GM19043 (cell line): ENCODE results near the gene USP24.

ENCODE experiments used
- ATAC-seq: cut with Tn5 transposase; IDR thresholded peaks from one replicate; pipeline ENCODE4 v1.9.1; 2021; ENCODE audit warnings: low read depth; ENCODE audit not compliant: unreplicated experiment

Gene USP24

GRCh38 chr1:55055951-55056631 lies 159.1 kb downstream of the USP24 start:
- ATAC-seq = no peak

GRCh38 chr1:55055084-55055882 lies 159.9 kb downstream of the USP24 start:
- ATAC-seq = no peak

GRCh38 chr1:55054396-55054795 lies 160.8 kb downstream of the USP24 start:
- ATAC-seq = no peak

GRCh38 chr1:55053265-55053954 lies 161.8 kb downstream of the USP24 start:
- ATAC-seq = no peak

DNA sequence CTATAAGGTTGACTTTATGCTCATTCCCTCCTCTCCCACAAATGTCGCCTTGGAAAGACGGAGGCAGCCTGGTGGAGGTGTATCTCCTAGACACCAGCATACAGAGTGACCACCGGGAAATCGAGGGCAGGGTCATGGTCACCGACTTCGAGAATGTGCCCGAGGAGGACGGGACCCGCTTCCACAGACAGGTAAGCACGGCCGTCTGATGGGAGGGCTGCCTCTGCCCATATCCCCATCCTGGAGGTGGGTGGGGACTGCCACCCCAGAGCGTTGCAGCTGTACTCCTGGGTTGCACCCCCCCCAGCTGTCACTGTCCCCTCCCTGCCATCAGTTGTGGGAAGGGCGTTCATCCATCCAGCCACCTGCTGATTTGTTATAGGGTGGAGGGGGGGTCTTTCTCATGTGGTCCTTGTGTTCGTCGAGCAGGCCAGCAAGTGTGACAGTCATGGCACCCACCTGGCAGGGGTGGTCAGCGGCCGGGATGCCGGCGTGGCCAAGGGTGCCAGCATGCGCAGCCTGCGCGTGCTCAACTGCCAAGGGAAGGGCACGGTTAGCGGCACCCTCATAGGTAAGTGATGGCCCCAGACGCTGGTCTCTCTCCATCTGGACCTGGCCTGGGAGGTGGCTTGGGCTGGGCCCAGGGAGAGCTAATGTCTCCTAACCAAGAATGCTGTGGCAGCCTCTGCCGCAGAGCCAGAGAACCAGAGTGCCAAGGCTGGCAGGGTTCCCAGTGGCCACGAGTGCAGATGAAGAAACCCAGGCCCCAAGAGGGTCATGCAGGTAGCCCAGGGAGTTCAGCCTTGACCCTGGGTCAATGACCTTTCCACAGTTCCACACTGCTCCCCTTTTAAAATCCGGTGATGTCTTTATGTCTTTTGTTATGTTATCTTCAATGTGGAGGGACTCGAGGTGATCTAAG lies 162.7 kb downstream of the USP24 start:
- no peak for ATAC-seq

DNA sequence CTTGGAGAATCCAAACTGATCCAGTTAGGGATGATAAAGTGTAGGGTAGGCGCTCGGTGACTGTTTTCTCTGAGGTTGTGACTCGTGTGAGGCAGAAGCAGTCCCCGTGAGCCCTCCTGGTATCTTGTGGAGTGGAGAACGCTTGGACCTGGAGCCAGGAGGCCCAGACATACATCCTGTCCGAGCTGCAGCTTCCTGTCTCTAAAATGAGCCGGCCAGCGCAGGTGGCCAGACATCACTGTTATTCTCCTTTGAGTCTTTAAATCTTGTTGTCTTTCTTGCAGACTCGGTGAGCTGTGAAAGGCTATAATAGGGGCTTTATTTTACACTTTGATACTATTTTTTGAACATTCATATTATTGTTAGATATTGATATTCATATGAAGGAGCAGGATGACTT lies 163.5 kb downstream of the USP24 start:
- no peak for ATAC-seq

- ATAC-seq = no peak
Measured at GRCh38 chr1:55051169-55051568, 164.0 kb downstream of the USP24 start.

DNA sequence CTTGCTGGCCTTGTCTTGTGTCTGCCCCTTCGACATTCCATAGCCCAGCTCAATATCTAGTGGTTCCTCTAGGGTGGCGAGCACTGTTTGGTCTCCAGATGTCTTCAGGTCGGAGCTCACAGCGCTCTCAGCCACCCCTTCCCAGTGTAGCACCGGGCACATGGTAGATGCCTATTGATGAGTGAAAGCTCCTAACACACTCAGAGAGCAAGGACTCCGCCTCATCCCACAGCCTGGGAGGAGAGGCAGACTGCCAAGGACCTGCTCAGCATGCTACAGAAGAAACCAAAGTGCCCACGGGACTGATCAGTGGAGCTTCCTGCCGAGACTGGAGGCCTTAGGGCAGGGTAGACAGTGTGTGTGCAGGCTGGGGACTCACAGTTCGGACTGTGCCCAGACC lies 164.9 kb downstream of the USP24 start:
- no peak for ATAC-seq

- no peak for ATAC-seq
Measured at GRCh38 chr1:55049914-55050278, 165.3 kb downstream of the USP24 start.

- ATAC-seq = no peak
Measured at GRCh38 chr1:55049271-55049913, 165.8 kb downstream of the USP24 start.

- ATAC-seq = no peak
Measured at GRCh38 chr1:55048453-55049270, 166.5 kb downstream of the USP24 start.

DNA sequence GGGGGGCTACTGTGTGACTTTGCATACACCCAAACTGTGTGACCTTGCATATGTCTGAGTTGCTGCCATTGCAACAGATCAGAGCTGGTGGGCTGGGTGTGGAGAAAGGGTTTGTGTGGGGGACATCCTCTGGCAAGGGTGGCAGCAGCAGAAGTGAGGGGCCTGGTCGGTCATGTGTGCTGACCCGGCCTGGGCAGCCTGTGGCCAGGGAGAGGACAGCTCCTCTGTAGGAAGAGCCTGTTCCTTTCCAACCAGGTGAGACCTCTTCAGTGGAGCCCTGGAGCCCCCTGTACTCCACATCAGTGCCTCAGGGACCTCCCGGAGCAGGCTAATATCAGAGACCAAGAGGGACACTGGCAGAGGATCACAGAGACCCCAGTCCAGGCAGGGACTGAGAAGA lies 167.6 kb downstream of the USP24 start:
- ATAC-seq = no peak

DNA sequence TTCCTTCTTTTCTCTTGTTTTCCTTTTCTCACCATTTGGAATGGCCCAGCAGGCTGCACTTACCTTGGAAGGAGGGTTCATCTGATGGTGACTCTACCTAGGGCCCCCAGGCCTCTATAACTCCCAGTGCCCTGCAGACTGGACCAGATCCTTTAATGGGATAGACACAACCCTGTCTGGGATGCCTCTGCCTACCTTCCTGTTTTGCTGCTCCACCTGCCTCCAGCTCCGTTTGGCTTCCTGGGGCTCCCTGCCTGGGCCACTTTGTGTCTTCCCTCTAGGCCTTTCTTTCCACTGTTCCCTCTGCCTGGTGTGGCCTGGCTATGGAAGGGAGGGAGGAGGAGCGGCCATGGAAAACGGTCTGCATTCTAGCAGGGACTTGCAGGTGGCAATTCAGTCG lies 168.3 kb downstream of the USP24 start:
- no peak for ATAC-seq

GRCh38 chr1:55045430-55045829 lies 169.7 kb downstream of the USP24 start:
- ATAC-seq = no peak

GRCh38 chr1:55044617-55045397 lies 170.4 kb downstream of the USP24 start:
- ATAC-seq = no peak

DNA sequence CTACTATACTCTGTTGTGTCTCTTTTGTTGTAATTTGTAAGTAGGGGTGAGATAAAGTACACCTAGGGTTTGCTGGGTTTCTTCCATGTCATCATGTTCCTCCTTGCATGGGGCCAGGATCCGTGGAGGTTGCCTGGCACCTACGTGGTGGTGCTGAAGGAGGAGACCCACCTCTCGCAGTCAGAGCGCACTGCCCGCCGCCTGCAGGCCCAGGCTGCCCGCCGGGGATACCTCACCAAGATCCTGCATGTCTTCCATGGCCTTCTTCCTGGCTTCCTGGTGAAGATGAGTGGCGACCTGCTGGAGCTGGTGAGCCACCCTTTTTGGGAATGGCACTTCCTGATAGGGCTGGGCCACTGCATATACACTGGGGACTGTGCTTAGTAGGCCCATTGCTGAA lies 171.4 kb downstream of the USP24 start:
- no peak for ATAC-seq

DNA sequence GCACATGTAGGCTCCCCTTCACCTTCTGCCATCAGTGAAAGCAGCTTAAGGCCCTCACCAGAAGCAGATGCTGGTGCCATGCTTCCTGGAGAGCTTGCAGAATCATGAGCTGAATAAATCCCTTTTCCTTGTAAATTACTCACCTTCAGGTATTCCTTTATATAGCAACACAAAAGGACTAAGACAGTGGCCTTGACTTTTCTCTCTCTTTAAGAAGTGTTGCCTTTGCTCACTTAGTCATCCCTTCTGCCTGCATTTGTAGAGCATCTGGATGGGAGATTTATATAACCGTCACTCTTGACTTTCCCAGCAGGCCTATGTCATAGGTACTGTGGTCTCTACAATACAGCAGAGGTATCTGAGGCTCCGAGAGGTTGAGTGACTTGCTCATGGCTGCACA lies 172.2 kb downstream of the USP24 start:
- no peak for ATAC-seq

DNA sequence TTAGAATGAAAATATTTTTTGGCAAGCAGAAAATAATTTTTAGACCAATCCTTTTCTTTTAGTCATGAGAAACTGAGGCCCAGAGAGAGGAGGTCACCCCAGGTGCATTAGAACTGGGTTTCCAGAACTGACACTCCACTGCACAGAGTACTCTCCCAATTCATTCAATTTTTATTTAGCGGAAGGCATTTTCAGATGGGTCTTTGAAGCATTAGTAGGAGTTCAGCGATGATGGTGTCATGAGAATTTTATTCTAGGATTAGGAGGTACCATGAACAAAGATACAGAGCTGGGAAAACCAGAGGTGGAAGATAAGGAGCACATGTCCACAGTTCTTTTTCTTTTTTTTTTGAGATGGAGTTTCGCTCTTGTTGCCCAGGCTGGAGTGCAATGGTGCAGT lies 173.6 kb downstream of the USP24 start:
- ATAC-seq = no peak
